PC-9 (cell line): ENCODE measurements around the gene RASSF3.

ENCODE experiments used
- CTCF ChIP-seq: fragments of 200-600 bp; sonication (generic); conservative IDR thresholded peaks from 2 replicates; pipeline ENCODE4 v1.6.1; 2017; ENCODE audit warnings: mixed run types, antibody characterized with exemption, mild to moderate bottlenecking, moderate library complexity
- EZH2 ChIP-seq: fragments of 200-600 bp; sonication (generic); IDR thresholded peaks from 2 replicates; pipeline ENCODE4 v1.8.0; 2017; ENCODE audit warnings: antibody characterized with exemption, low read depth

- no peak for TF ChIP-seq CTCF
- no peak for TF ChIP-seq EZH2
Measured at GRCh38 chr12:64735442-64735841, 125.1 kb downstream of the RASSF3 start.
